Measurements from ENCODE around the gene NDUFA7. TPM values are rescaled to one million over a fixed set of nuclear protein-coding genes. Genes with fewer than 3 reads are reported as not detected.
A peak's percentile ranks its signal among the peaks of the same experiment; 100 is the strongest.

The NDUFA7 gene
- 10 to 100 TPM; 24.4 to 31.9 TPM for total RNA-seq
- 1.1 to 2.3 reads per million in 2 donors for total RNA-seq

- ATAC-seq (peak; percentile 95), DNase-seq (peak; percentile 90 to 96 (median 94))
- Mint-ChIP-seq H3K4me3 (peak within 1 kb of the TSS; percentile 99), H3K4me1 (peaks cover 21% of the 10 kb centered on the region), H3K27me3 (no peaks in the 10 kb centered on the region), H3K36me3 (ENCODE audit: low read depth) (no peaks in the 10 kb centered on the region), H3K27ac (peak within 1 kb of the TSS; percentile 99)
- no peaks in the 10 kb centered on the region for H3K9me3 ChIP-seq (ENCODE audit: control insufficient read depth, low read length, poor library complexity, severe bottlenecking)
Measured at GRCh38 chr19:8321067-8321985, at the start of gene NDUFA7, which contains the start of gene RPS28. Gene NDUFA7, minus strand, starts transcription at chr19:8321375. Its CDS starts 17 bp downstream, at chr19:8321358. Gene RPS28, plus strand, starts transcription at chr19:8321496. Its CDS starts 35 bp downstream, at chr19:8321531.

GRCh38 chr19:8370176-8371010 lies 49.2 kb upstream of the NDUFA7 start:
- peaks cover 8% of the 10 kb centered on the region for H3K36me3 Mint-ChIP-seq (ENCODE audit: low read depth)
- no peak for DNase-seq
- H3K4me3 Mint-ChIP-seq: no peak overlapping the region
- H3K4me1 Mint-ChIP-seq: peaks cover 3% of the 10 kb centered on the region
- no peak overlapping the region for H3K27ac Mint-ChIP-seq
- H3K27me3 Mint-ChIP-seq: peaks cover 25% of the 10 kb centered on the region
- no peak for ATAC-seq
- no peaks in the 10 kb centered on the region for H3K9me3 ChIP-seq (ENCODE audit: control insufficient read depth, low read length, poor library complexity, severe bottlenecking)

GRCh38 chr19:8367327-8368001 lies 46.3 kb upstream of the NDUFA7 start:
- peaks cover 33% of the 10 kb centered on the region for H3K27me3 Mint-ChIP-seq
- DNase-seq (no peak), ATAC-seq (no peak)
- peaks cover 8% of the 10 kb centered on the region for H3K36me3 Mint-ChIP-seq (ENCODE audit: low read depth)
- no peak overlapping the region for H3K4me3 Mint-ChIP-seq
- no peak overlapping the region for H3K27ac Mint-ChIP-seq
- H3K4me1 Mint-ChIP-seq: peaks cover 11% of the 10 kb centered on the region
- H3K9me3 ChIP-seq (ENCODE audit: control insufficient read depth, low read length, poor library complexity, severe bottlenecking): no peaks in the 10 kb centered on the region

- DNase-seq (no peak), ATAC-seq (no peak)
- Mint-ChIP-seq H3K27ac (no peak overlapping the region), H3K27me3 (peaks cover 34% of the 10 kb centered on the region), H3K4me1 (peaks cover 11% of the 10 kb centered on the region), H3K36me3 (ENCODE audit: low read depth) (peaks cover 8% of the 10 kb centered on the region), H3K4me3 (no peak overlapping the region)
- no peaks in the 10 kb centered on the region for H3K9me3 ChIP-seq (ENCODE audit: control insufficient read depth, low read length, poor library complexity, severe bottlenecking)
Measured at GRCh38 chr19:8366961-8367326, 45.8 kb upstream of the NDUFA7 start.

- DNase-seq (no peak), ATAC-seq (no peak)
- no peak overlapping the region for H3K27ac Mint-ChIP-seq
- peaks cover 11% of the 10 kb centered on the region for H3K4me1 Mint-ChIP-seq
- peaks cover 37% of the 10 kb centered on the region for H3K27me3 Mint-ChIP-seq
- no peaks in the 10 kb centered on the region for H3K9me3 ChIP-seq (ENCODE audit: control insufficient read depth, low read length, poor library complexity, severe bottlenecking)
- H3K36me3 Mint-ChIP-seq (ENCODE audit: low read depth): peaks cover 8% of the 10 kb centered on the region
- no peak overlapping the region for H3K4me3 Mint-ChIP-seq
Measured at GRCh38 chr19:8366121-8366581, 45.0 kb upstream of the NDUFA7 start.

GRCh38 chr19:8363803-8364771 lies 42.9 kb upstream of the NDUFA7 start, which contains the start of gene ANGPTL4:
Gene ANGPTL4, plus strand, starts transcription at chr19:8364155. Its CDS starts 167 bp downstream, at chr19:8364322.
- Mint-ChIP-seq H3K36me3 (ENCODE audit: low read depth) (peaks cover 8% of the 10 kb centered on the region), H3K27ac (peak within 1 kb of the TSS; percentile 51)

GRCh38 chr19:8361921-8362793 lies 41.0 kb upstream of the NDUFA7 start:
- no peak for ATAC-seq
- H3K4me1 Mint-ChIP-seq: peaks cover 8% of the 10 kb centered on the region
- no peak for DNase-seq
- no peak overlapping the region for H3K27ac Mint-ChIP-seq
- no peak overlapping the region for H3K4me3 Mint-ChIP-seq
- H3K9me3 ChIP-seq (ENCODE audit: control insufficient read depth, low read length, poor library complexity, severe bottlenecking): no peaks in the 10 kb centered on the region
- H3K36me3 Mint-ChIP-seq (ENCODE audit: low read depth): peaks cover 3% of the 10 kb centered on the region
- H3K27me3 Mint-ChIP-seq: peaks cover 22% of the 10 kb centered on the region

More at GRCh38 chr19:8363803-8364771, 42.9 kb upstream of the NDUFA7 start, which contains the start of gene ANGPTL4:
- peaks cover 11% of the 10 kb centered on the region for H3K4me1 Mint-ChIP-seq
- peak within 1 kb of the TSS; percentile 93 for H3K4me3 Mint-ChIP-seq
- DNase-seq: peak in 2 of 3 donors; percentile 16 to 17
- peaks cover 37% of the 10 kb centered on the region for H3K27me3 Mint-ChIP-seq
- ATAC-seq: peak; percentile 80
- no peaks in the 10 kb centered on the region for H3K9me3 ChIP-seq (ENCODE audit: control insufficient read depth, low read length, poor library complexity, severe bottlenecking)

- H3K27ac Mint-ChIP-seq: no peak overlapping the region
- H3K27me3 Mint-ChIP-seq: peaks cover 11% of the 10 kb centered on the region
- H3K4me3 Mint-ChIP-seq: no peak overlapping the region
- DNase-seq (no peak), ATAC-seq (no peak)
- H3K9me3 ChIP-seq (ENCODE audit: control insufficient read depth, low read length, poor library complexity, severe bottlenecking): no peaks in the 10 kb centered on the region
- H3K4me1 Mint-ChIP-seq: peaks cover 8% of the 10 kb centered on the region
- peaks cover 3% of the 10 kb centered on the region for H3K36me3 Mint-ChIP-seq (ENCODE audit: low read depth)
Measured at GRCh38 chr19:8360196-8360595, 39.0 kb upstream of the NDUFA7 start.

GRCh38 chr19:8358948-8359347 lies 37.8 kb upstream of the NDUFA7 start:
- Mint-ChIP-seq H3K27ac (no peak overlapping the region), H3K27me3 (peaks cover 12% of the 10 kb centered on the region), H3K36me3 (ENCODE audit: low read depth) (peaks cover 3% of the 10 kb centered on the region), H3K4me3 (no peak overlapping the region), H3K4me1 (peaks cover 6% of the 10 kb centered on the region)
- ATAC-seq (no peak), DNase-seq (no peak)
- H3K9me3 ChIP-seq (ENCODE audit: control insufficient read depth, low read length, poor library complexity, severe bottlenecking): no peaks in the 10 kb centered on the region

GRCh38 chr19:8357007-8357521 lies 35.9 kb upstream of the NDUFA7 start:
- Mint-ChIP-seq H3K4me1 (peaks cover 3% of the 10 kb centered on the region), H3K27ac (no peak overlapping the region), H3K4me3 (no peak overlapping the region), H3K27me3 (peaks cover 11% of the 10 kb centered on the region), H3K36me3 (ENCODE audit: low read depth) (no peaks in the 10 kb centered on the region)
- no peaks in the 10 kb centered on the region for H3K9me3 ChIP-seq (ENCODE audit: control insufficient read depth, low read length, poor library complexity, severe bottlenecking)
- DNase-seq: no peak
- no peak for ATAC-seq
